Progenitor cell of endocrine pancreas (in vitro differentiated cells): ENCODE measurements around the gene ZC3H18. TPM values are rescaled to one million over a fixed set of nuclear protein-coding genes. Genes with fewer than 3 reads are reported as not detected.

ENCODE experiments used
- DNase-seq: peaks from one replicate; pipeline ENCODE4 v3.0.0; 2021; ENCODE audit warnings: low spot score; ENCODE audit not compliant: unreplicated experiment
- H3K27ac Mint-ChIP-seq: 2 replicates; pipeline ENCODE4 v1.8.0; 2021; ENCODE audit warnings: mild to moderate bottlenecking, moderate library complexity, mixed read lengths
- H3K27me3 Mint-ChIP-seq: 2 replicates; pipeline ENCODE4 v1.8.0; 2021; ENCODE audit warnings: mixed read lengths
- H3K36me3 Mint-ChIP-seq: 2 replicates; pipeline ENCODE4 v1.8.0; 2022; ENCODE audit warnings: mixed read lengths; ENCODE audit not compliant: insufficient read depth
- H3K4me1 Mint-ChIP-seq: 2 replicates; pipeline ENCODE4 v1.8.0; 2021; ENCODE audit warnings: low read depth, mixed read lengths
- H3K4me3 Mint-ChIP-seq: 2 replicates; pipeline ENCODE4 v1.8.0; 2021; ENCODE audit warnings: low read depth, mild to moderate bottlenecking, moderate library complexity, mixed read lengths
- H3K9me3 Mint-ChIP-seq: 2 replicates; pipeline ENCODE4 v1.8.0; 2021; ENCODE audit warnings: low read depth, mixed read lengths
- total RNA-seq: library from RNA; stranded (reverse); gene quantifications from 2 replicates; pipeline ENCODE4 v1.2.1, GENCODE V29; 2021
- TF ChIP-seq, protein P1 (sequence below): fragments of 200-600 bp; sonication (generic); IDR thresholded peaks from one replicate; pipeline ENCODE4 v1.5.0; 2021; ENCODE audit warnings: antibody characterized with exemption, mild to moderate bottlenecking; ENCODE audit not compliant: unreplicated experiment

ZC3H18 gene
- total RNA-seq, 1 donor from 2014 or later = 70.7 TPM

DNA sequence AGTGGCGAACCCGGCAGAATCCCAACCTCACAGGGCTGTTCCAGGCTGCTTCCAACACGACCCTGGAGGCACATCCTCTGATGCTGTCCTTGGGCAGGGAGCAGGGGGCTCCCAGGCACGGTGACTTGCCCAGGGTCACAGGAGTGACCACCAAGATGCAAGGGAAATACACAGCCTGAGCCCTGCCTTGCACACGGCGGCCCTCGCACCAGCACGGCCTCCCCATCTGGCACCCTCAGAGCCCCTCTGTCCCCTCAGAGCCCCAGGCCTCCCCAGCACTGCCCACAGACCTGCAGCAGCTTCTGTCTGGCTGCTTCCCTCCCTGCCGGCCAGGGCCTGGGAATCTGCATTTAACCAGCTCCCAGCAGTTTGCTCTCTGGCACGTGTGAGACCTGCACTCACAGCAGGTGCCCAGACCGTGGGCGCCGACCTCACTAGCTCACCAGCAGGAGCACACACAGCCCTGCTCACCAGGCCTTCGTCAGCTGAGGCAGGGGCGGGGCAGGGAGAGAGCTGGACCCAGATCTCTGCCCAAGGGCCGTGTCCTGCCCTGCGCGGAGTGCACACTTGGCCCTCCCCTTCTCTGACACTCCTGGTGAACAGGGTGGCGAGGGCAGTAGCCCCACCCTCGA lies 29.7 kb upstream of the ZC3H18 start:
- Mint-ChIP-seq H3K9me3 (peaks cover 10% of the 10 kb centered on the region), H3K4me1 (peaks cover 11% of the 10 kb centered on the region), H3K27ac (peak overlapping the region; percentile 56), H3K27me3 (peaks cover 26% of the 10 kb centered on the region), H3K36me3 (peaks cover 24% of the 10 kb centered on the region), H3K4me3 (no peak overlapping the region)
- DNase-seq = no peak
- TF ChIP-seq, protein P1, sequence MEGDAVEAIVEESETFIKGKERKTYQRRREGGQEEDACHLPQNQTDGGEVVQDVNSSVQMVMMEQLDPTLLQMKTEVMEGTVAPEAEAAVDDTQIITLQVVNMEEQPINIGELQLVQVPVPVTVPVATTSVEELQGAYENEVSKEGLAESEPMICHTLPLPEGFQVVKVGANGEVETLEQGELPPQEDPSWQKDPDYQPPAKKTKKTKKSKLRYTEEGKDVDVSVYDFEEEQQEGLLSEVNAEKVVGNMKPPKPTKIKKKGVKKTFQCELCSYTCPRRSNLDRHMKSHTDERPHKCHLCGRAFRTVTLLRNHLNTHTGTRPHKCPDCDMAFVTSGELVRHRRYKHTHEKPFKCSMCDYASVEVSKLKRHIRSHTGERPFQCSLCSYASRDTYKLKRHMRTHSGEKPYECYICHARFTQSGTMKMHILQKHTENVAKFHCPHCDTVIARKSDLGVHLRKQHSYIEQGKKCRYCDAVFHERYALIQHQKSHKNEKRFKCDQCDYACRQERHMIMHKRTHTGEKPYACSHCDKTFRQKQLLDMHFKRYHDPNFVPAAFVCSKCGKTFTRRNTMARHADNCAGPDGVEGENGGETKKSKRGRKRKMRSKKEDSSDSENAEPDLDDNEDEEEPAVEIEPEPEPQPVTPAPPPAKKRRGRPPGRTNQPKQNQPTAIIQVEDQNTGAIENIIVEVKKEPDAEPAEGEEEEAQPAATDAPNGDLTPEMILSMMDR = no peak

- Mint-ChIP-seq H3K36me3 (peaks cover 11% of the 10 kb centered on the region), H3K9me3 (peaks cover 10% of the 10 kb centered on the region), H3K4me3 (no peak overlapping the region), H3K27ac (peak overlapping the region; percentile 74), H3K27me3 (peaks cover 39% of the 10 kb centered on the region), H3K4me1 (peaks cover 11% of the 10 kb centered on the region)
- TF ChIP-seq, protein P1 = no peak
- DNase-seq = no peak
Observed at GRCh38 chr16:88541831-88542616, 28.2 kb upstream of the ZC3H18 start.

DNA sequence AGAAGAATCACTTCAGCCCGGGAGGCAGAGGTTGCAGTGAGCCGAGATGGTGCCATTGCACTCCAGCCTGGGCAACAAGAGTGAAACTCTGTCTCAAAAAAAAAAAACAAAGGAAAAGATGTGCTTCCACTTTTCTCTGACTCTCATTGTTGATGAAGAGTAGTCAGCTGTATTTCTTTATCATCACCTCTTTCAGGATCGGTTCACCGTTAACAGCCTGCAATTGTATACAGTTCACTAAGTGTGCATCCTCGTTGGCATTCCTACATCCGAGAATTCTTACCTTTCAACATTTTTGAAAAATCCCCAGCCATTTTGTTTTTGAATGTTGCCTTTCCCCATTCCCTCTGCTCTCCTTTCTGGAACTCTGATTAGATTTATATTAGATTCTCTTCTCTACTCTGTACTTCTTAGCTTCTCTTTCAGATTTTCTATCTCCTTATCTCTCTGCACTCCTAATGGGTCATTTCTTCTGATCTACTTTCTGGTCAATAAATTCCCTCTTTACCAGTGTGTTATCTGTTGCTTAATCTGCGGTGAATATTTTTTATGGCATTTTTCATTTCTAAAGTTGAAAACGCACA lies 26.9 kb upstream of the ZC3H18 start:
- Mint-ChIP-seq H3K4me3 (no peak overlapping the region), H3K27me3 (peaks cover 39% of the 10 kb centered on the region), H3K9me3 (peaks cover 10% of the 10 kb centered on the region), H3K27ac (peak overlapping the region; percentile 91), H3K36me3 (peaks cover 9% of the 10 kb centered on the region), H3K4me1 (peaks cover 7% of the 10 kb centered on the region)
- TF ChIP-seq, protein P1 = no peak
- DNase-seq = no peak

- H3K4me1 Mint-ChIP-seq = peaks cover 4% of the 10 kb centered on the region
- no peak overlapping the region for H3K4me3 Mint-ChIP-seq
- H3K27me3 Mint-ChIP-seq = peaks cover 53% of the 10 kb centered on the region
- peak overlapping the region; percentile 63 for H3K27ac Mint-ChIP-seq
- peaks cover 5% of the 10 kb centered on the region for H3K36me3 Mint-ChIP-seq
- no peak for DNase-seq
- peaks cover 10% of the 10 kb centered on the region for H3K9me3 Mint-ChIP-seq
- TF ChIP-seq, protein P1 = no peak
Observed at GRCh38 chr16:88545781-88546180, 24.4 kb upstream of the ZC3H18 start.

DNA sequence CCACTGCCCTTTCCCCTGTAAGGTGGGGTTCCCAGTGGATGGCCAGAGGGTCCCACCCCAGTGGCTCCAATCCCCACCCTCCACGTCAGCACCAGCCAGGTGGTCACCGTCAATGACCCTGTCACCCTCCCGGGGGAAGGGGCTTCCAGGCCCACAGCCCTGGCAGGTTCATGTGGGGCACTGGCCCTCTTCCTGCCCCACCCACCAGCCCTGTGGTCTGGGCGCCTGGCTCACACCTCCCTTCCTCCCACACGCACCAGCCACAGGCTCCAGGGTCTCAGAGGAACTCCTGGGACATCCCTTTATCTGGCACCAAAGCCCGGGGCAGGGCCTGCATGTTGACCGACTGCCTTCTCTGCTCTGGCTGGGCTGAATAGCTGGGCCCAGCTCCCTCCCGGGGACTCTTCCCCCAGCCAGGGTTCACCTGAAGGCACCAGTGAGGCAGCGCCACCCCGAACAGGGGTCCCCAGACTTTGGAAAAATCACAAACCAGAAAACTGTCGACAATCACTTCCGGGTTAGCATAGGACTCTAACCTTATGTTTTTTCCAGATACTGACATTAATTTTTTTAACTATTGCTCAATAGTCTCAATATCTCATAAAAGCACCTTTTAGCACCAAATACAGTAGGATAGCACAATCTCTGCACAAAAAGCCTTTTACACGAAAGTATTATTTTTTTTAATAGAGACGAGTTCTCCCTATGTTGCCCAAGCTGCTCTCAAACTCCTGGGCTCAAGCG lies 21.9 kb upstream of the ZC3H18 start:
- H3K27me3 Mint-ChIP-seq = peaks cover 53% of the 10 kb centered on the region
- H3K4me3 Mint-ChIP-seq = no peak overlapping the region
- TF ChIP-seq, protein P1 = no peak
- H3K27ac Mint-ChIP-seq = no peak overlapping the region
- peaks cover 5% of the 10 kb centered on the region for H3K9me3 Mint-ChIP-seq
- H3K4me1 Mint-ChIP-seq = peaks cover 4% of the 10 kb centered on the region
- no peak for DNase-seq
- peaks cover 4% of the 10 kb centered on the region for H3K36me3 Mint-ChIP-seq
